Caco-2 (cell line): ENCODE measurements around the gene CTSL. TPM values are rescaled to one million over a fixed set of nuclear protein-coding genes. Genes with fewer than 3 reads are reported as not detected.

ENCODE experiments used
- Bru-seq: library from RNA; stranded (reverse); fragments of 400-500 nt; gene quantifications from one replicate; lab custom pipeline; 2021; lab: Mats Ljungman, UMichigan
- BruChase-seq, 2 experiments: library from RNA; stranded (reverse); fragments of 400-500 nt; gene quantifications; one replicate each; lab custom pipeline; 2021; lab: Mats Ljungman, UMichigan
- BruUV-seq: library from RNA; stranded (reverse); fragments of 400-500 nt; replicated peaks from 2 replicates; lab custom pipeline; 2021; lab: Mats Ljungman, UMichigan
- CTCF ChIA-PET: fragments of 300-600 bp; sonication (Branson Sonifier 250); formaldehyde crosslinking; loops from one replicate; lab custom pipeline; 2022; ENCODE audit warnings: antibody characterized with exemption; lab: Charles Lee
- POLR2A ChIA-PET: fragments of 300-600 bp; sonication (Branson Sonifier 250); formaldehyde crosslinking; loops from one replicate; lab custom pipeline; 2022; ENCODE audit warnings: antibody characterized with exemption; lab: Charles Lee
- DNase-seq, 2 experiments: peaks; one replicate each; pipeline versions ENCODE4 v3.0.0 to v3.0.0-alpha.2; 2020 to 2022
- H3K27me3 ChIP-seq: replicated peaks from 2 replicates; pipeline ENCODE4 v1.6.0; 2011; ENCODE audit warnings: low read length; ENCODE audit not compliant: control insufficient read depth, insufficient read depth
- H3K36me3 ChIP-seq: 2 replicates; pipeline ENCODE4 v1.5.1; 2011; ENCODE audit warnings: low read length; ENCODE audit not compliant: control insufficient read depth, insufficient read depth
- H3K4me1 ChIP-seq: fragments of 250-450 bp; sonication (Bioruptor Pico); 2 replicates; pipeline ENCODE4 v1.5.1; 2020; ENCODE audit warnings: mild to moderate bottlenecking
- H3K4me3 ChIP-seq: 2 replicates; pipeline ENCODE4 v1.5.1; 2011; ENCODE audit warnings: low read depth, mild to moderate bottlenecking, control low read depth, low read length
- H3K9me3 ChIP-seq: fragments of 250-450 bp; sonication (Bioruptor Pico); 2 replicates; pipeline ENCODE4 v1.5.1; 2020; ENCODE audit warnings: mild to moderate bottlenecking, moderate library complexity
- H3K27ac Mint-ChIP-seq: one replicate; pipeline ENCODE4 v1.8.0; 2022; ENCODE audit warnings: mixed read lengths; ENCODE audit not compliant: unreplicated experiment
- H3K27me3 Mint-ChIP-seq: one replicate; pipeline ENCODE4 v1.8.0; 2022; ENCODE audit warnings: mixed read lengths; ENCODE audit not compliant: insufficient read depth, unreplicated experiment
- H3K36me3 Mint-ChIP-seq: one replicate; pipeline ENCODE4 v1.8.0; 2022; ENCODE audit warnings: mild to moderate bottlenecking, mixed read lengths; ENCODE audit not compliant: insufficient read depth, unreplicated experiment
- H3K4me1 Mint-ChIP-seq: one replicate; pipeline ENCODE4 v1.8.0; 2022; ENCODE audit warnings: low read depth, mixed read lengths; ENCODE audit not compliant: unreplicated experiment
- H3K4me3 Mint-ChIP-seq: one replicate; pipeline ENCODE4 v1.8.0; 2022; ENCODE audit warnings: mild to moderate bottlenecking, moderate library complexity, mixed read lengths; ENCODE audit not compliant: unreplicated experiment
- H3K9me3 Mint-ChIP-seq: one replicate; pipeline ENCODE4 v1.8.0; 2022; ENCODE audit warnings: mixed read lengths; ENCODE audit not compliant: unreplicated experiment
- intact Hi-C: fragments of 100-400 bp; cut with micrococcal nuclease; formaldehyde crosslinking; loops from one replicate; pipeline ENCODE4 v1.10.0; 2022; ENCODE audit not compliant: unreplicated experiment
- long read RNA-seq: library from polyadenylated mRNA; stranded (forward); transcript quantifications from one replicate; pipeline ENCODE4 v2.0.0, GENCODE V29; 2022
- total RNA-seq: library from RNA; stranded (reverse); gene quantifications from 2 replicates; pipeline ENCODE4 v1.2.3, GENCODE V29; 2022
- TF ChIP-seq, protein P1 (sequence below), 2 experiments: fragments of 200-600 bp in 1 of 2; IDR thresholded peaks; 1 replicate in 1 of 2; 2 replicates in 1 of 2; pipeline versions ENCODE4 v1.5.1 to v1.8.0; 2011 to 2022; ENCODE audit warnings: antibody characterized with exemption in 1 of 2, control low read depth in 1 of 2, inconsistent platforms in 1 of 2, low read depth in 1 of 2, low read length in 1 of 2, mild to moderate bottlenecking in 1 of 2, moderate library complexity in 1 of 2; ENCODE audit not compliant: insufficient read depth in 1 of 2, severe bottlenecking in 1 of 2, unreplicated experiment in 1 of 2

Gene CTSL
- total RNA-seq: 40.2 and 50.1 TPM in 2 replicates
- Bru-seq, nascent RNA: percentile 64 among the genes with signal in this experiment
- BruChase-seq, experiment 1, labeled RNA remaining after a 2-hour chase: percentile 73 among the genes with signal in this experiment
- percentile 88 among the genes with signal in this experiment for BruChase-seq, experiment 2, labeled RNA remaining after a 6-hour chase
- long read RNA-seq, transcript CTSL-203 (8 exons, 2,177 nt): major isoform, 21 of 108 reads
- long read RNA-seq, transcript CTSL-201 (8 exons, 1,436 nt): major isoform, 21 of 108 reads
- long read RNA-seq, partial matches to known transcripts: 30 of 108 reads
- long read RNA-seq, other reads (novel, unspliced or antisense): 36 of 108 reads

DNA sequence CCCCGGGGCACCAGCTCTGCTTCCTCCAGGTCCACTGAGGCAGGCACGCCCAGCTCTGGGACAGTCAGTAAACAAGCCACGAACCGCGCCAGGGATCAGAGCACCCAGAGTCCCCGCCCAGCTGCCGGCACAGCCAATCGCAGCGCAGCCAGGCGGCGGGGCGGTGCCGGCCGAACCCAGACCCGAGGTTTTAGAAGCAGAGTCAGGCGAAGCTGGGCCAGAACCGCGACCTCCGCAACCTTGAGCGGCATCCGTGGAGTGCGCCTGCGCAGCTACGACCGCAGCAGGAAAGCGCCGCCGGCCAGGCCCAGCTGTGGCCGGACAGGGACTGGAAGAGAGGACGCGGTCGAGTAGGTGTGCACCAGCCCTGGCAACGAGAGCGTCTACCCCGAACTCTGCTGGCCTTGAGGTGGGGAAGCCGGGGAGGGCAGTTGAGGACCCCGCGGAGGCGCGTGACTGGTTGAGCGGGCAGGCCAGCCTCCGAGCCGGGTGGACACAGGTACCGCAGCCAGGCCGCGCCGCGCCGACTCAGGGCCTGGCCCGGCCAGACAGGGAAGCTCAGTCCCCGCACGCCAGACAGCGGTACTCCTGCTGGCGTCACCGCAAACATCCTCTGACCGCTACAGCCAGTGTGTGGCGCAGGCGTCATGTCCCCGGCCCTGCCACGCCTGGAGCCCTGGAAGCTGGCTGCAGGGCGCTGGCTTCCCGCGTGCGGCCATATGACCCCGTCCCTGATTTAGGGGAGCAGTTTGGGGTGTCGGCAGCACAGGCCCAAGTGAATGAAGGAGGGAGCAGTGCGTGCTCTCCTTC, at the start of gene CTSL:
CTSL (plus strand) TSS at position 220 of the 810 bp plus-strand sequence. CDS start 1,485 bp downstream, outside the sequence.
- Mint-ChIP-seq H3K4me1 (no peaks in the 10 kb centered on the region), H3K4me3 (peak within 1 kb of the TSS; percentile 98), H3K27ac (peak within 1 kb of the TSS; percentile 93), H3K36me3 (peaks cover 10% of the 10 kb centered on the region), H3K9me3 (no peaks in the 10 kb centered on the region), H3K27me3 (no peaks in the 10 kb centered on the region)
- H3K27me3 ChIP-seq: no peaks in the 10 kb centered on the region
- H3K9me3 ChIP-seq: no peaks in the 10 kb centered on the region
- no TSS peak for BruUV-seq
- peak; percentile 79 to 83 for DNase-seq
- TF ChIP-seq, protein P1, sequence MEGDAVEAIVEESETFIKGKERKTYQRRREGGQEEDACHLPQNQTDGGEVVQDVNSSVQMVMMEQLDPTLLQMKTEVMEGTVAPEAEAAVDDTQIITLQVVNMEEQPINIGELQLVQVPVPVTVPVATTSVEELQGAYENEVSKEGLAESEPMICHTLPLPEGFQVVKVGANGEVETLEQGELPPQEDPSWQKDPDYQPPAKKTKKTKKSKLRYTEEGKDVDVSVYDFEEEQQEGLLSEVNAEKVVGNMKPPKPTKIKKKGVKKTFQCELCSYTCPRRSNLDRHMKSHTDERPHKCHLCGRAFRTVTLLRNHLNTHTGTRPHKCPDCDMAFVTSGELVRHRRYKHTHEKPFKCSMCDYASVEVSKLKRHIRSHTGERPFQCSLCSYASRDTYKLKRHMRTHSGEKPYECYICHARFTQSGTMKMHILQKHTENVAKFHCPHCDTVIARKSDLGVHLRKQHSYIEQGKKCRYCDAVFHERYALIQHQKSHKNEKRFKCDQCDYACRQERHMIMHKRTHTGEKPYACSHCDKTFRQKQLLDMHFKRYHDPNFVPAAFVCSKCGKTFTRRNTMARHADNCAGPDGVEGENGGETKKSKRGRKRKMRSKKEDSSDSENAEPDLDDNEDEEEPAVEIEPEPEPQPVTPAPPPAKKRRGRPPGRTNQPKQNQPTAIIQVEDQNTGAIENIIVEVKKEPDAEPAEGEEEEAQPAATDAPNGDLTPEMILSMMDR (IDR thresholded peaks at IDR 0.05; ENCODE audit: insufficient read depth in 1 of 2, low read depth in 1 of 2, low read length in 1 of 2, severe bottlenecking in 1 of 2, unreplicated experiment in 1 of 2): peak in 1 of 2 experiments; percentile 35
- no peaks in the 10 kb centered on the region for H3K36me3 ChIP-seq
- intact Hi-C loops: loop anchor here (1.0 to 5.0 kb wide), 3 partner anchors 44 to 87 kb away; no protein-coding TSS in a partner anchor
- POLR2A ChIA-PET: interaction anchor here (0.9 to 1.3 kb wide), 2 partner anchors 12 to 41 kb away, joined by 3 to 8 read pairs; no protein-coding TSS in a partner anchor
- peak within 1 kb of the TSS; percentile 75 for H3K4me3 ChIP-seq
- CTCF ChIA-PET: interaction anchor here (0.7 to 1.5 kb wide), 7 partner anchors 9 to 248 kb away, joined by 3 to 18 read pairs (median 4); partner anchors contain the start of gene CDK20
- no peaks in the 10 kb centered on the region for H3K4me1 ChIP-seq

DNA sequence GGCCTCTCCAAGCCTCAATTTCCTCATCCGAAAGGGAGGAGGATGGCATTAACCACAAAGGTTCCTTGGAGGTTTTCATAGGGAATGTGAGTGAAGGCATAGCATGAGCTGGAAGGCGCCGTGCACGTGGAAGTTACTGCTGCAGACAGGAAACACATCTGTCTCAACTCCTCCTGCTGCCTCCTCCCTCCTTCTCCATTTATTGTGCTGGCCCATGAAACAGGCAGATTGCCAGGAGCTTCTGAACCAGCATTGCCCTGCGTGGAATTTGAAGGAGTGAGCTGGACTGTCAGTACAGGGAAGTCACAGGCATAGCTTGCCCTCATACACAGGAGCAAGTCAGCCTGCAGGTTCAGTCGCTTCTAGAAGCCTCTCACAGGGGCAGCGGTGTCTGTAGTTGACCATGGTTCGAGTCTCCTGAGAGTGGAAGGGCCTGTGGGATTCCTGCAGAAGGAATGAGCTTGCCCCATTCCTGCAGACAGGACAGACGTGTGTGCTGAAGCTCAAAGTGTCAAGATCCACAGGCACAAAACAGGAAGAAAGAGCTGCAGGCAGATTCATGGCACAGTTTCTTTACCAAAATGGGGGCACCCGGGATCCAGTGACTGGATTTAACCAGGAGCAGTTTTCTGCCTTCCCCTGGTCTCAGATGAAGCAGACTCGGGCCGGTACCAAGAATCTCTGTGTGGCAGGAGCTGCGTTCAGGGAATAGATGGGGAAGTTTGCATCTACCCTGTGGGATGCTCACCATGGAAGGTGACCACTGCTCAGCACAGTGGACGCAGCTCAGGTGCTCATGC, 48.7 kb upstream of the CTSL start:
- no peaks in the 10 kb centered on the region for H3K27me3 Mint-ChIP-seq
- H3K9me3 Mint-ChIP-seq: no peaks in the 10 kb centered on the region
- peaks cover 26% of the 10 kb centered on the region for H3K36me3 Mint-ChIP-seq
- intact Hi-C loops: no loop called here
- H3K27ac Mint-ChIP-seq: no peak overlapping the region
- TF ChIP-seq, protein P1 (IDR thresholded peaks at IDR 0.05; ENCODE audit: insufficient read depth in 1 of 2, low read depth in 1 of 2, low read length in 1 of 2, severe bottlenecking in 1 of 2, unreplicated experiment in 1 of 2): no peak
- Histone ChIP-seq H3K27me3 (no peaks in the 10 kb centered on the region), H3K4me3 (no peak overlapping the region), H3K36me3 (no peaks in the 10 kb centered on the region; the same call in 1 of the 2 replicates), H3K4me1 (no peaks in the 10 kb centered on the region), H3K9me3 (no peaks in the 10 kb centered on the region)
- no peak for DNase-seq
- H3K4me1 Mint-ChIP-seq: no peaks in the 10 kb centered on the region
- ChIA-PET POLR2A (no interaction called here), CTCF (no interaction called here)
- no TSS peak for BruUV-seq
- H3K4me3 Mint-ChIP-seq: no peak overlapping the region
